K562 (cell line): ENCODE measurements around the gene PLIN5. TPM values are rescaled to one million over a fixed set of nuclear protein-coding genes. Genes with fewer than 3 reads are reported as not detected.

Source experiments
- ATAC-seq: fragments of 200-7000 bp; cut with Tn5 transposase; 3 replicates; pipeline ENCODE4 v1.9.1; 2020; ENCODE audit warnings: moderate library complexity
- BruUV-seq: library from RNA; stranded (reverse); fragments of 400-500 nt; replicated peaks from 2 replicates; lab custom pipeline; 2021; lab: Mats Ljungman, UMichigan
- CTCF ChIA-PET: fragments of 300-600 bp; formaldehyde crosslinking; extraction: SDS; loops from one replicate; lab custom pipeline; 2021; ENCODE audit warnings: low intra/inter-chr PET ratio; lab: Yijun Ruan, JAX
- POLR2A ChIA-PET: fragments of 300-600, 350-650 bp; sonication (Branson Sonifier 250); formaldehyde crosslinking; extraction: SDS; loops from one replicate; lab custom pipeline; 2021; ENCODE audit warnings: antibody characterized with exemption, inconsistent platforms; lab: Yijun Ruan, JAX
- DNase-seq, 4 experiments: peaks; one replicate each; pipeline versions ENCODE4 v3.0.0 to v3.0.0-alpha.2; 2011 to 2018; ENCODE audit warnings: low spot score in 3 of 4, mixed read lengths in 3 of 4; ENCODE audit errors: extremely low read depth in 1 of 4
- FAIRE-seq: peaks from 2 replicates; lab custom pipeline; 2011; peaks lifted over from hg19 to GRCh38; lab: Jason Lieb, UNC
- H2AFZ ChIP-seq: 2 replicates; pipeline ENCODE4 v1.6.0; 2011; ENCODE audit warnings: low read depth, low read length, control low read depth, inconsistent platforms
- H3K27ac ChIP-seq: fragments of 200-600 bp; 3 replicates; pipeline ENCODE4 v1.8.0; 2011; ENCODE audit warnings: low read depth, mild to moderate bottlenecking, control low read depth, inconsistent platforms, low read length, moderate library complexity, mixed read lengths; ENCODE audit errors: extremely low read depth
- H3K27me3 ChIP-seq, 2 experiments: fragments of 300-600 bp in 1 of 2; 2 replicates in 1 of 2; 3 replicates in 1 of 2; pipeline versions ENCODE4 v1.6.0 to v1.8.0; 2011; ENCODE audit warnings: inconsistent platforms in 2 of 2, low read length in 2 of 2, mild to moderate bottlenecking in 1 of 2, mixed read lengths in 1 of 2, moderate library complexity in 1 of 2; ENCODE audit not compliant: control insufficient read depth in 2 of 2, insufficient read depth in 2 of 2
- H3K36me3 ChIP-seq: fragments of 300-600 bp; 3 replicates; pipeline ENCODE4 v1.8.0; 2011; ENCODE audit warnings: mild to moderate bottlenecking, low read length, inconsistent platforms; ENCODE audit not compliant: control insufficient read depth, insufficient read depth
- H3K4me1 ChIP-seq, 2 experiments: fragments of 200-600 bp in 1 of 2; replicated peaks in 1 of 2; 2 replicates in 1 of 2; 3 replicates in 1 of 2; pipeline versions ENCODE4 v1.5.1 to v1.8.0; 2011; ENCODE audit warnings: inconsistent platforms in 2 of 2, low read length in 2 of 2, mild to moderate bottlenecking in 1 of 2, mixed read lengths in 1 of 2, moderate library complexity in 1 of 2; ENCODE audit not compliant: control insufficient read depth in 2 of 2, insufficient read depth in 2 of 2
- H3K4me2 ChIP-seq: 2 replicates; pipeline ENCODE4 v1.6.1; 2011; ENCODE audit warnings: low read length, control low read depth, inconsistent platforms, mixed read lengths; ENCODE audit not compliant: insufficient read depth
- H3K4me3 ChIP-seq: fragments of 200-600 bp; sonication (generic), shearing (Covaris generic); 2 replicates; pipeline ENCODE4 v1.5.1; 2016; ENCODE audit warnings: control low read depth, inconsistent platforms
- H3K79me2 ChIP-seq: fragments of 200-600 bp; 3 replicates; pipeline ENCODE4 v1.8.0; 2011; ENCODE audit warnings: low read length, inconsistent platforms; ENCODE audit not compliant: control insufficient read depth, insufficient read depth
- H3K9ac ChIP-seq, 2 experiments: 2 replicates each; pipeline versions ENCODE4 v1.6.0 to v1.6.1; 2011; ENCODE audit warnings: low read depth in 2 of 2, low read length in 2 of 2, control low read depth in 1 of 2, inconsistent platforms in 1 of 2, mild to moderate bottlenecking in 1 of 2, mixed read lengths in 1 of 2; ENCODE audit not compliant: insufficient read depth in 1 of 2
- H3K9me1 ChIP-seq: one replicate; pipeline ENCODE4 v1.6.0; 2011; ENCODE audit warnings: inconsistent platforms, mild to moderate bottlenecking, low read length, moderate library complexity; ENCODE audit not compliant: control insufficient read depth, insufficient read depth
- H3K9me3 ChIP-seq: replicated peaks from 2 replicates; pipeline ENCODE4 v1.5.1; 2011; ENCODE audit warnings: low read depth, low read length, inconsistent platforms; ENCODE audit not compliant: control insufficient read depth, insufficient read depth
- H4K20me1 ChIP-seq: replicated peaks from 2 replicates; pipeline ENCODE4 v1.6.1; 2011; ENCODE audit warnings: low read length, inconsistent platforms, mixed read lengths; ENCODE audit not compliant: control insufficient read depth, insufficient read depth
- CBFB ChIP-seq: sonication (generic); formaldehyde crosslinking; IDR thresholded peaks from 2 replicates; pipeline ENCODE4 v1.4.0; 2020; ENCODE audit warnings: mild to moderate bottlenecking, missing genetic modification reagents
- HNRNPUL1 ChIP-seq: fragments of 200-400 bp; formaldehyde crosslinking; IDR thresholded peaks from 2 replicates; pipeline ENCODE4 v1.6.1; 2017; ENCODE audit warnings: low read length
- ZBTB33 ChIP-seq: sonication (generic); formaldehyde crosslinking; IDR thresholded peaks from 2 replicates; pipeline ENCODE4 v1.8.1; 2023; ENCODE audit warnings: mild to moderate bottlenecking, missing genetic modification reagents
- ZBTB7A ChIP-seq: IDR thresholded peaks from 2 replicates; pipeline ENCODE4 v1.6.1; 2011; ENCODE audit warnings: low read depth, mild to moderate bottlenecking, low read length, moderate library complexity, borderline replicate concordance; ENCODE audit not compliant: control insufficient read depth
- WGBS: fragments of 100-300 bp; shearing (Covaris generic); methylation state at CpG from one replicate; pipeline ENCODE4 v1.1.6; 2016; ENCODE audit warnings: low coverage, mixed read lengths; ENCODE audit not compliant: insufficient coverage; ENCODE audit errors: missing lambda C conversion rate; 5-methylcytosine and 5-hydroxymethylcytosine counted together
- in situ Hi-C: fragments of 300-500 bp; cut with MboI; formaldehyde crosslinking; loops from 4 replicates; pipeline ENCODE4 v1.15.0; 2018; ENCODE audit warnings: inconsistent platforms, mixed read lengths
- intact Hi-C: fragments of 100-400 bp; cut with micrococcal nuclease; formaldehyde crosslinking; loops from 2 replicates; pipeline ENCODE4 v1.14.2; 2022
- polyA plus RNA-seq, 8 experiments: library from polyadenylated mRNA; depleted of rRNA in 4 of 8; stranded (reverse) in 5 of 8; unstranded in 3 of 8; fragments of >200 nt; fragmentation: Nextera tagmentation in 2 of 8; fragmentation: Illumina TruSeq in 1 of 8; extraction: Ambion mirVana in 2 of 8; extraction: Trizol in 1 of 8; gene quantifications; 2 replicates each; pipeline versions ENCODE4 v1.2.1 to v1.2.3, GENCODE V29; 2011 to 2014; ENCODE audit warnings: inconsistent platforms in 1 of 8, missing spikeins in 1 of 8
- total RNA-seq, 7 experiments: library from RNA; depleted of rRNA in 6 of 7; stranded (reverse); fragments of >200 nt in 6 of 7; fragmentation: Illumina TruSeq in 2 of 7; extraction: Trizol in 2 of 7; gene quantifications; 2 replicates each; pipeline versions ENCODE4 v1.2.1 to v1.2.3, GENCODE V29; 2011 to 2021; ENCODE audit warnings: low replicate concordance in 1 of 7

PLIN5 gene
- total and polyA plus RNA-seq, 9 of the 15 experiments (the other 6 are each of a cell fraction or from before 2014, with no cell fraction given): 0.04 to 1.3 (median 0.50) TPM

GRCh38 chr19:4473763-4474513, 61.1 kb downstream of the PLIN5 start:
- Histone ChIP-seq H4K20me1 (peaks cover 4% of the 10 kb centered on the region; the same call in 1 of the 2 replicates), H3K9ac (peak overlapping the region in 1 of 2 experiments; percentile 53; a peak in 2 of 4 replicates), H3K4me1 (peaks cover 3 to 32% of the 10 kb centered on the region in 2 experiments; a peak in 4 of 5 replicates), H3K36me3 (peaks cover 28% of the 10 kb centered on the region; the same call in 2 of the 3 replicates), H3K27me3 (no peaks in the 10 kb centered on the region), H3K9me3 (no peaks in the 10 kb centered on the region), H3K79me2 (peaks cover 24% of the 10 kb centered on the region), H3K9me1 (no peaks in the 10 kb centered on the region), H3K4me3 (no peak overlapping the region), H3K27ac (no peak overlapping the region), H2AFZ (no peak overlapping the region), H3K4me2 (no peak overlapping the region)
- intact Hi-C loops: no loop called here
- POLR2A ChIA-PET: interaction anchor here (0.7 kb wide), 1 partner anchor 89 kb away, joined by 5 read pairs; no protein-coding TSS in a partner anchor
- whole genome bisulfite sequencing: 69% methylated on average over 7 of the region's 23 CpGs
- FAIRE-seq: no peak
- no peak for ATAC-seq
- DNase-seq: no peak
- CTCF ChIA-PET: no interaction called here
- BruUV-seq: TSS peak; percentile 20
- TF ChIP-seq HNRNPUL1: no peak
- 0 out of 2 replicates have a peak, but pooled peaks have one; percentile 18 for TF ChIP-seq ZBTB7A
- no peak for TF ChIP-seq CBFB (CRISPR knock-in tag)
- peak; percentile 60; the same call in 1 of the 2 replicates for TF ChIP-seq ZBTB33 (CRISPR knock-in tag)
- in situ Hi-C loops: no loop called here
